Brain pericyte (primary cell): ENCODE results near the gene RABL6.
"Not testable (repeated sequence)": the region's sequence is repeated elsewhere in the genome, so short reads cannot be mapped to it uniquely, and the experiment has no call there.

Experiments used
- DNase-seq: peaks from one replicate; pipeline ENCODE4 v3.0.0-alpha.2; 2012; ENCODE audit warnings: low read depth, low spot score

The RABL6 gene

DNA sequence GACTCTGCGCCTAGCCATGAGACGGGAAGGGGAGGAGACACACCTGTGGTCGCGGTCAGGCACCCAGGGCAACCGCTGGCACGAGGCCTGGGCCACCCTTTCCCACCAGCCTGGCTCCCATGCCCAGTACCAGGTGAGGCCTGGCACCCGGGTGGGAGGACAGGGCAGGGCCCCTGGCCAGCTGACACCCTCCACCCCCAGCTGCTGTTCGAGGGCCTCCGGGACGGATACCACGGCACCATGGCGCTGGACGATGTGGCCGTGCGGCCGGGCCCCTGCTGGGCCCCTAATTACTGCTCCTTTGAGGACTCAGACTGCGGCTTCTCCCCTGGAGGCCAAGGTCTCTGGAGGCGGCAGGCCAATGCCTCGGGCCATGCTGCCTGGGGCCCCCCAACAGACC, 49.4 kb downstream of the RABL6 start:
- DNase-seq: no peak

DNA sequence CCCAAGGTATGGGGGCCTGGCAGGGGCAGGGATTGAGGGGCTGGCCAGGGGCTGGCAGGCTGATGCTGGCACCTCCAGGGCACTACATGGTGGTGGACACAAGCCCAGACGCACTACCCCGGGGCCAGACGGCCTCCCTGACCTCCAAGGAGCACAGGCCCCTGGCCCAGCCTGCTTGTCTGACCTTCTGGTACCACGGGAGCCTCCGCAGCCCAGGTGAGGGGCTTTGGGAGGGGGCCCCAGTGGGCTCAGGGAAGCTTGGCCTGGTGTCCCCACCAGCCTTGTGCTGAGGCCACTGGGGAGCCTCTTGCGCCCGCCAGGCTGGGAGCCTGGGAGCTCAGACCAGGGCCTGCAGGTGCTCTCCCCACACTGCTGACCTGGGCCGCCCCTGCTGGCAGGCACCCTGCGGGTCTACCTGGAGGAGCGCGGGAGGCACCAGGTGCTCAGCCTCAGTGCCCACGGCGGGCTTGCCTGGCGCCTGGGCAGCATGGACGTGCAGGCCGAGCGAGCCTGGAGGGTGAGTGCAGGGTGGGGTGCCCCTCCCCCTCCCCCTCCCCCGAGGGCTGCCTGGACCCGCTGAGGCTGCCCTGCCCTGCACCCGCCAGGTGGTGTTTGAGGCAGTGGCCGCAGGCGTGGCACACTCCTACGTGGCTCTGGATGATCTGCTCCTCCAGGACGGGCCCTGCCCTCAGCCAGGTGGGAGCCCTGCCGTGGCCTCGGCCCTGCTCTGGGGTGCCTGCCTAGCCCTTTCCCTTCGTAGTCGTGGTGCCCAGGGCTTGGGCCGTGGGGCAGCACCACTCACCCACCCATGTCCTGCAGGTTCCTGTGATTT, 50.0 kb downstream of the RABL6 start:
- DNase-seq: no peak

DNA sequence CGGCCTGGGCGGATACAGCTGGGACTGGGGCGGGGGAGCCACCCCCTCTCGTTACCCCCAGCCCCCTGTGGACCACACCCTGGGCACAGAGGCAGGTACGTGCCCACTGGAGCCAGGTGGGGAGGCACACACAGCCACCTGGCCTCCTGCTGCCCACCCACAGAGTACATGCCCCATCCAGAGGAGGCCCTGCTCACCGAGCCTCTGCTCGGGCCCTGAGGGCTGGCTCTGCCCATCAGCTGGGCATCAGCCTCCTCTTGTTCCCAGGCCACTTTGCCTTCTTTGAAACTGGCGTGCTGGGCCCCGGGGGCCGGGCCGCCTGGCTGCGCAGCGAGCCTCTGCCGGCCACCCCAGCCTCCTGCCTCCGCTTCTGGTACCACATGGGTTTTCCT, 50.7 kb downstream of the RABL6 start:
- DNase-seq: no peak

DNA sequence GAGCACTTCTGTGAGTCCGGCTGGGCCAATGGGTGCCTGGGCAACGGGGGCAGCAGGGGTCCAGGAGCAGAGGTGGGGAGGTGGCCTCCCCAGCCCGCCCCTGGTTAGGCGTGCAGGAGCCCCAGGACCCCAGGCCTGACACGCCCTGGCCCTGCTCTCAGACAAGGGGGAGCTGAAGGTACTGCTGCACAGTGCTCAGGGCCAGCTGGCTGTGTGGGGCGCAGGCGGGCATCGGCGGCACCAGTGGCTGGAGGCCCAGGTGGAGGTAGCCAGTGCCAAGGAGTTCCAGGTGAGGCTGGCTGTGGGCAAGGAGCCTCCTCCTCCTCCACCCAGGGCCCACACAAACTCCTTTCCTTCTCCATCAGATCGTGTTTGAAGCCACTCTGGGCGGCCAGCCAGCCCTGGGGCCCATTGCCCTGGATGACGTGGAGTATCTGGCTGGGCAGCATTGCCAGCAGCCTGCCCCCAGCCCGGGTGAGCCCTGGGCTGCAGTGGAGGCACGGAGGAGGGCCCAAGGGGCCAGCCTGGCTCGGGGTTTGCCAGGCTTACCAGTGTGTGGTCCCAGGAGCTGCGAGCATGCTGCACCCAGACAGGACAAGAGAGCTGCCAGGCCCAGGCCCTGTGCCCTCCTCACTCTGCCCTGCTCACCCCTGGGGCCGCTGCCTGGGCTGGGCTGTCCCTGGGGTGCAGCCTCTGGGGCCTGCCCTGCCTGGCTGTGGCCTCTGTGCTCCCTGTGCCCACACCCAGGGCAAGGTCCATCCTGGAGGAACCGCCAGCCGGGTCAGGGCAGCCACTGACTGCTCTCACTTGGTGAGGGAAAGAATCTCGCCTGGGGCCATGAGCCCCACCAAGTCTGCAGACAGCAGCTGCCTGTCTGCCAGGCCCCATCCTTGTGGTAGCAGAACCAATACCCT, 51.4 kb downstream of the RABL6 start:
- DNase-seq: no peak

DNA sequence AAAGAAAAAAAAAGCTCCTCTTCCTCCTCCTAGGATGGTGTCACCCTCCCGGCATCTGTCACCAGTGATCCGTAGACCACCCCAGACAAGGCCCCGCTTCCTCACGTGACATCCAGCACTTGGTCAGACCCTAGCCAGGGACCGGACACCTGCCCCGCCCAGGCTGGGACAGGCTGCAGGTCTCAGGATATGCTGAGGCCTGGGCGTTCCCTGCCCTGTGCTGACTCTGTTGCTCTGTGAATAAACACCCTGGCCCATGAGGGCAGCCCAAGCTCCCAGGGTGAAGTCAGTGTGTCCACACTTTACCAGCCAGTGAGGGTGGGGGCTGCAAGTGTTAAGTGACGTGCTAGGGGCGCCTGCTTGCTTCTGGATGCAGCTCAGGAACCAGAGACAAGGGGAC, 52.8 kb downstream of the RABL6 start:
- DNase-seq: no peak

DNA sequence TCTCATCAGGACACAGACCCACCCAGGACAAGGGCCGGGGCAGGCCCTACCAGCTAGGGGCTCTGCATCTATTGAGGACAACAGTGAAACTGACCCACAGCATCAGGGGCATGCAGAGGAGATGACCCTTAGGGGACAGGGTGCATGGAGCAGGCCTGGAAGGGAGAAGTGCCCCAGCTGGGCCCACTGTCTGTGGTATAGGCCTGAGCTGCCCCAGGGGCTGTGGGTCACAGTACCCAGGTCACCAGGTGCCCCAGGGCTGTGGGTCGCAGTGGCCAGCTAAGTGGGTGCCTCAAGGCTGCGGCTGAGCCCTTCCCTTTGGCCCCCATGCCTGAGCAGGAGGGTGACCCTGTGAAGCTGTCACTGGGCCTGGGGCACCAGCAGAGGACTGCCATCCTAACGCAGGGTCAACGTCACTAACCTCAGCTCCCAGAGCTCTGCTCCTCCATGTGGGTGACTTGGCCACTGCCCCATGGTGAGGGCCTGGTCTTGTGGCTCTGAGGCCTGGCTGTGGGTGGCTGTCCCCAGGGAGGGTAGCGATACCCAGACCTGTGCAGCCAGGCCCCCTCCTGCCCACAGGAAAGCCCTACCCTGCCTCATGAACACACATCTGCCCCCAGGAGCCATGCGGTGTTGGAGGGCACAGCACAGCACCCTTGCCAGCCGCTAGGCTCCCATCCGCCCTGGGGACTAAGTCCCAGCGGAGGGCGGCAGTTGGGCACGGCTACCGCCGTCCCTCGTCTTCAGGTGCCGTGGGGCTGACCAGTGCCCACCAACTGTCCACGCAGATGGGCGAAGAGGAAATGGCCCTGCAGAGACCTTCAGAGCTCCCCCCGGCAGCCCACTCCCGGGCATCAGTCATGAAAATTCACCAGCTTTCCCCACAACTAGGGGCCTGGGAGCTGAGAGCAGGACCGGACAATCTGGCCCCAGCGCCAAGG, 53.5 kb downstream of the RABL6 start:
- no peak for DNase-seq

DNA sequence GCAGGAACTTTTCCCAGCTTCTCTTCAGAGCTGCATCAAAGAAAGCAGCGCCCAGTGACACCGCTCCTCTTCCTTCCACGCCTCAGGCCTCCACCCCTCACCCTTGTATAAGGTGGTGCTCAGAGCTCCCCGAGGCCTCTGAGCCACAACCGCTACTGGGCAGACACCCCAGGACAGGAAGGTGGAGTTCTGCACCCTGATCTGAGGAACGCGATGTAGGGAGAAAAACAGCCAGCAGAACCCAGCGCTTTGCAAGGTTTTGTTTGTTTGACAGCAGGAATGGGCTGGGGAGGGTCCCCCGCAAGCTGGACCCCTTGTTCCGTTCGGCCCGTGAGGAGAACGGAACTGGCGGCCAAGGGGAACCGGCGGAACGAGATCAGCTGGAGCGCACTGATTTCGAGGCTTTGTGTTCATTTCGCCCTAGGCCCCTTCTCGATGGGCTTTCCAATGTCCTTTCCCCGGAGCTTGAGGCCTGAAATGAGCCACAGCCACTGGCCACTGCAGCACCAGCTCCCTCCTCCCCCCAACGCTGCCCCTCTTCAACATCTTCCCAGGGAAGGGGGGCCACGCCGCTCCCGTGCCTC, 54.2 kb downstream of the RABL6 start:
- DNase-seq: no peak

DNA sequence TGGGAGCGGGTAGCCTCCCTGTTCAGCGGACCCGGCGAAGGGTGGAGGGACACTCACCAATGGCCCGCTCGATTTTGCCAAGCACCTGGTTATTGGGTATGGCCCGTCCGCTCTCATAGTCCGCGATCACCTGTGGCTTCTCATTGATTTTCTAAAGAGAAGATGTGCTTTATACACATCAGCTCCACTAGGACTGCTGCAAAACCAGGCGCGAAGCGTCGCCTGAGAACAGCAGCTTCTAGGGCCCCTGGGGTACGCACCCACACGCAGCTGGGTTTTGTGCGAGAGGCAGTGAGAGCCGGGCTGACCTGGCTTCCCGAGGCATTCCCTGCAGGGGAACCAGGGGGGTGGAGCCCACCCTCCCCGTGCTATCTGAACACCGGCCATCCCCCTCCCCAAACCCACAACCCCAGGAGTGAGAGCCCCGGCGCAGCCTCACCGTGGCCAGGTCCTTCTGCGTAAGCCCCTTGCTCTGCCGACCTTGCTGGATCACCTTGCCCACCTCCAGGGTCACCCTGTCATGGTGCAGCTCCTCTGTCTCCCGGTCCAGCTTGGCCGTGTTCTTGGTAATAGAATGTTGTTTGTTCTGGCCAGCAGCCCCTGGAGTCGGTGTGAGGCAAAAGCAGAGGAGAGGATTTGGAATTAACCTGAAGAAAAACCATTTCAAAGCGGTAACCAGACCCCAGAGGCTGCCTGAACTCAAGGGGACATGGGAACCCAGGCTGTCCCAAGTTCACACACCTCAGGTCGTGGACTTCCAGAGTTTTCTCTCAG, 55.3 kb downstream of the RABL6 start:
- DNase-seq: no peak

DNA sequence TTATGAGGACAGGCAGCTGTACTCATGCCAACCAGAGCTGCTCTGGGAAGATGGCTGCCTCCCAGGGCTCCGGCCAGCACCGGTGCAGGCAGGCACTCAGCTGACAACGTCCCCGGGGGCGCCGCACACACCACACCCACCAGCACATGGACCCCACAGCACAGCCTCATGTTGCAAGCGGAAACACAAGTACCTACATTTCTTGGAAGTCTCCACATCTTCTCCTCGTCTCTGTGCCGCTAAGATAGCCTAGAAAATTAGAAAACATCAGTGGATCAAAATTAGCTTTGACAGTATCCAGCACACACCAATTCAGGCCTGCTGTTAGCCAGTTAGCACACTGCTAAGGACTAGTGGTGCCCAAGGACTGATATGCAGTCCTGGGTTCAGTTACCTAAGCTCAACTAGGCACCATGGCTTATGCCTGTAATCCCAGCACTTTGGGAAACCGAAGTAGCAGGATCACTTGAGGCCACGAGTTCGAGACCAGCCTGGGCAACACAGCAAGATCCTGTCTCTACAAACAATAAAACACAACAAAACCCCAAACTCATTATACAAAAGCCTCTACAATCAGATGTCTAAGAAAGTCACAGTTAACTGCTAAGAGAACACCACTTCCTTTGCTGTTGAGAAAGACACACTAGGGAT, 56.0 kb downstream of the RABL6 start:
- DNase-seq: no peak

DNA sequence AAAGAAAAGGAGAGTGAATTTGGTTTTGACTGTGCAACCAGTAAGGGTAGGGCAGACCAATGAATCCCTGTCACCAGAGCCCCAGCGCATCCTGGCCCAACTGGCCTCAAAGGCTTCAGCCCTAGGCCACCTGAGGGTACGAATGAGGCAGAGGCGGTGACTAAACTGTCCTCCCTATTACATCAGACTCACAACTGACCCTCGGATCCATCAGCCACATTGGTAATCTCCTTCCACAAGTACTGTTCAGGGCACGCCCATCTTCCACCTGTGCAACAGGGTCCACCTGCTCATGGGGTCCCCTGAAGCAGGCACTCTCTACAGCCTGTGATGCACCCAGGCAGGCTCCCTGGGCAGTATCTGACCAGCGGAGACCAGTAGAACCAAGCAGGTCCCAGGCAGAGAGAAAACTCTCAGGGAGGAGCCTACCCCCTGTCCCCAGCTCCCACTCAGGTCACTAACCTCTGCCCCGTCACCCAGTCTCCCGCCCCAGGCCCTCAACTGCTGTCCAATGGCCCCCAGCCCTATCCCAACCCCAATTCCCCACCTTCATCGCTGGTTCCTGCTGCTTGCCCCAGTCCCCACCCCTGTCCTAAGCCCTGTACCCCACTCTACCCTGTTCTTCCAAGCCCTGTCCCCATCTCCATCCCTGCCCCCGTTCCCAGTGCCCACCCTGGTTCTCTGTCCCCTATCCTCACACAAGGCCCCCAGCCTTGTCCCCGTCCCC, 57.5 kb downstream of the RABL6 start:
- no peak for DNase-seq

DNA sequence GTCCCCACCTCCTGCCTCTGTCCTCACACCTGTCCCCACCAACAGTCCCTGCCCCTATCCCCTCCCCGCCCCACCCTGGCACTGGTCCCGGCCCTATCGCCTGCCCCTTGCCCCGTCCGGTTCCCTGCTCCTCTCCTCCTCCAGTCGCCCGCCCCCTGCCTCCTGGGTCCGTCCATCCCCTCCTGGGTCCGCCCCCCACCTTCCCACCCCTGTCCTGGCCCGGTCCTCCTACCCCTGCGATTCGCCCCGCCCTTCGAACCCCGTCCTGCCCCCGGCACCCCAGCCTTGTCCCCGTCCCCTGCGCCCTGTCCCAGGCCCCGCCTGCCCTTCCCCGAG, 58.0 kb downstream of the RABL6 start:
- DNase-seq: no peak

DNA sequence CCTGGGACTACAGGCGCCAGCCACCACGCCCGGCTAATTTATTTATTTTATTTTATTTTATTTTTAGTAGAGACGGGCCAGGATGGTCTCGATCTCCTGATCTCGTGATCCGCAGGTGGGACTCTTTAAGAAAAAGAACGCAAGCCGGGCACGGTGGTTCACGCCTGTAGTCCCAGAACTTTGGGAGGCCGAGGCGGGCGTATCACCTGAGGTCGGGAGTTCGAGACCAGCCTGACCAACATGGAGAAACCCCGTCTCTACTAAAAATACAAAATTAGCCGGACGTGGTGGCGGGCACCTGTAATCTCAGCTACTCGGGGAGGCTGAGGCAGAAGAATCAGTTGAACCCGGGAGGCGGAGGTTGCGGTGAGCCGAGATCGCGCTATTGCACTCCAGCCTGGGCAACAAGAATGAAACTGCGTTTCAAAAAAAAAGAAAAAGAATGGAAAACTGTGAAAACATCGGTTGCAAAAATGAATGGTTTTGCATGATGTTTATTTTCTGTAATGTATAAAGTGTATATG, 59.2 kb downstream of the RABL6 start:
- DNase-seq: not testable (repeated sequence)

DNA sequence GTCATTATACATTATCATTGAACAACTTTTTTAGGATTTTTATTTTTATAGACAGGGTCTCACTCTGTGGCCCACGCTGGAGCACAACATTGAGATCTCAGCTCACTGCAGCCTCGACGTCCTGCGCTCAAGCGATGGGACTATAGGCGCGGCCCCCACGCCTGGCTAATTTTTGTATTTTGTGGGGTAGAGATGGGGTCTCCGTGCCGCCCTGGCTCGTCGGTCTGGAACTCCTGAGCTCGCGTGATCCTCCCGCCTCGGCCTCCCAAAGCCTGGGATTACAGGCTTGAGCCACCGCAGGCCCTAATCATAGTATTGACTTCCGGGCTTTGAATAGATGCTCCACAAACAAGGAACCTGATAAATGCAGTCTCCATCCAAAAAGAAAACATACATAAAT, 59.7 kb downstream of the RABL6 start:
- no peak for DNase-seq

DNA sequence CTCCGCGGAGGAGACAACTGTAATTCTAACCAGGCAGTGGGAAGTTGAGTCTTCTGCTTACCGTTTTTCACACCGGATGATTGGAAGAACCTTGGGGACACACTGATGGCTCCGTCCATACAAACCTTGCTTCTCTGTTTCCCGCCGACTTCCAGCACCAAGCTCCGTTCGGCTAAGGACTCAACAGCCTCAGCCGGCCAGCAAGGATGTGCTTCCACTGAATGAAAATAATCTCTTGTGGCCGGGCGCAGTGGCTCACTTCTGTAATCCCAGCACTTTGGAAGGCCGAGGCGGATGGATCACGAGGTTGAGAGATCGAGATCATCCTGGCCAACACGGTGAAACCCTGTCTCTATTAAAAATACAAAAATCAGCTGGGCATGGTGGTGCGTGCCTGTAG, 60.2 kb downstream of the RABL6 start:
- DNase-seq: no peak

DNA sequence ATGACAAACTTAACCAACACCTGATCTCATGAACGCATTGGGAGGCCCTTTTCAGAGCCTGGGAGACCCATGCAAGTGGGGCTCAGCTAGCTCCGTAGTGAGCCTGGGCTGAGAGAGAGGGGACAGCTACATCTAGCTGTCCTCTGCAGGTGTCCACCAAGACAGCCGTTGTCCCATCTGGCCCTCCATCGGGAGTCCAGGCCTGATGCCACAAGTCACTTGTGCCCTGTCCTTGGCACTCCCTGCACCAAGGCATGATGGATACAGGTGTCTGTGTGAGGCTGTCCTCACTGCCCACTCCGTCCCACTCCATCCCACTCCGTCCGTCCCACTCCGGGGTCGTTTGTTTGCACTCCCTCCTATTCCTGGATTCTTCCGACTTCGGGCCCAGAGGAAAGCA, 60.9 kb downstream of the RABL6 start:
- no peak for DNase-seq

DNA sequence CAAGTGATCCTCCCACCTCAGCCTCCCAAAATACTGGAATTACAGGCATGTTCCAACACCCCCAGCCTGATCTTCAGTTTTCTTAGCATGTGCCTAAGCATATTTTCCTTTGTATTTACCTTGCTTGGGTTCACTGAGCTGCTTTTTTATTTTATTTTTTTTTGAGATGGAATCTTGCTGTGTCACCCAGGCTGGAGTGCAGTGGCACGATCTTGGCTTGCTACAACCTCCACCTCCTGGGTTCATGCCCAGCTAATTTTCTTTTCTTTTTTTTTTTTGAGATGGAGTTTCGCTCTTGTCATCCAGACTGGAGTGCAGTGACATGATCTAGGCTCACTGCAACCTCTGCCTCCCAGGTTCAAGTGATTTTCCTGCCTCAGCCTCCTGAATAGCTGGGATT, 61.9 kb downstream of the RABL6 start:
- DNase-seq: not testable (repeated sequence)

DNA sequence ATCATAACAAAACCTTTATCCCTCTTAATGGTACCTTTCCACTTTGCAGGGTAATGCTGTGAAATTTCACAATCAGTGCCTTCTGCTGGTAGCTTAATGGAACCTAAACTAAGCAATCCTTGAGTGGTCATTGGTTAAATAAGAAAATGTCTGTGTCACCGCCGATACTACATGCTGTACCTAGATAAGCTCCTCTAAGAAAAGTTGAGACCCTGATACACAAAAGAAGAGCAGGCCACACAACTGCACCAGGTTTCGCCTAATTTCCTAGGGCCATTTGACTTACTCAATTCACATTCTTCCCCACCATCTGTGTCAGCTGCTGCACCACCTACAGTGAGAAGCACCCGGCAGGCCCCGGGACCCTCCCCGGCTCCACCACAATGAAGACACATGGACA, 67.4 kb downstream of the RABL6 start:
- no peak for DNase-seq

DNA sequence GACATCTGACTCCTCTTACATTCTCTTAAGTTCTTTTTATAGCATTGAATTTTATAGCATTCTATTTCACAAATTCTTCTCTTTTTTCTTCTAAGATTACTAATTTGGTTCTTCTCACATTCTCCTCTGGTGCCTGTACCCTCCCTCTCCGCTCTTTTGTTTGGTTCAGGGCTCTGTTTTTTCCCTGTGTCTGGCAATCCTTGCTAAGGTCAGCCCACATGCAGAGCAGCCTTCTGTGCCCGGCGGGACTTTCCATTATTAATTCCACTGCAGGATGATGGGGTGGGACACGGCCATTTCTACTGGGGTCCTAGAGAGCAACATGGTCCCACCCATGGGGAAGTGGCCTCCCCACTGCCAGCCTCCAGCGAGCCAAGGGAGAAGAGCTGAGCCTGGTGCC, 68.7 kb downstream of the RABL6 start:
- DNase-seq: no peak

DNA sequence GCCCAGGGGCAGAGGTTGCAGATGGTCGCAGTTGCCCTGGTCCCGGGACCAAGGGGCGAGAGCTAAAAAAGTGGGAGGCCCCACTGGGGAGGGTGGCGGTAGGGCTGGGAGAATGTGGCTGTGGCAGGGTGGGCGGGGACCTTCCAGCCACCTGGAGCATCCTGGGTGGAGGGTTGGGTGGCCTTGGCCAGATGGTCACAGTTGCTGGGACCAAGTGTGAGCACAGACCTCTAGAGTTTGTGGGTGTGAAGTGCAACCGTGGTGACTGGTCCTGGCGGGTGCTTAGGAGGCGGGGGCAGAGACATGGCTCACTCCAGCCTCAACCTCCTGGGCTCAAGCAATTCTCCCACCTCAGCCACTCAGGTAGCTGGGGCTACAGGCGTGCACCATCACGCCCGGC, 72.9 kb downstream of the RABL6 start:
- DNase-seq: no peak
